ENCODE measurements around the gene MACROH2A1.
A peak's percentile ranks its signal among the peaks of the same experiment; 100 is the strongest.

MACROH2A1 gene

GRCh38 chr5:135428586-135428985 is 29.6 kb upstream of the MACROH2A1 start:
- TF ChIP-seq CTCF (IDR thresholded peaks at IDR 0.05; ENCODE audit: insufficient read depth, low read depth, low read length, missing control alignments): no peak
- H3K4me3 ChIP-seq (ENCODE audit: low read depth, low read length): no peak overlapping the region
- no peak for DNase-seq (ENCODE audit: low read depth)

GRCh38 chr5:135426102-135427082 is 27.4 kb upstream of the MACROH2A1 start:
- TF ChIP-seq CTCF (IDR thresholded peaks at IDR 0.05; ENCODE audit: insufficient read depth, low read depth, low read length, missing control alignments): peak; percentile 74
- peak; percentile 64 for DNase-seq (ENCODE audit: low read depth)

GRCh38 chr5:135425641-135426040 is 26.6 kb upstream of the MACROH2A1 start:
- H3K4me3 ChIP-seq (ENCODE audit: low read depth, low read length): no peak overlapping the region
- no peak for DNase-seq (ENCODE audit: low read depth)
- no peak for TF ChIP-seq CTCF (IDR thresholded peaks at IDR 0.05; ENCODE audit: insufficient read depth, low read depth, low read length, missing control alignments)

More at GRCh38 chr5:135426102-135427082, 27.4 kb upstream of the MACROH2A1 start:
- H3K4me3 ChIP-seq (ENCODE audit: low read depth, low read length): no peak overlapping the region

- DNase-seq (ENCODE audit: low read depth): no peak
- TF ChIP-seq CTCF (IDR thresholded peaks at IDR 0.05; ENCODE audit: insufficient read depth, low read depth, low read length, missing control alignments): no peak
- no peak overlapping the region for H3K4me3 ChIP-seq (ENCODE audit: low read depth, low read length)
Measured at GRCh38 chr5:135423846-135424168, 24.8 kb upstream of the MACROH2A1 start.

GRCh38 chr5:135423146-135423845 is 24.3 kb upstream of the MACROH2A1 start:
- H3K4me3 ChIP-seq (ENCODE audit: low read depth, low read length): no peak overlapping the region
- no peak for TF ChIP-seq CTCF (IDR thresholded peaks at IDR 0.05; ENCODE audit: insufficient read depth, low read depth, low read length, missing control alignments)
- DNase-seq (ENCODE audit: low read depth): no peak

GRCh38 chr5:135422419-135422818 is 23.4 kb upstream of the MACROH2A1 start:
- H3K4me3 ChIP-seq (ENCODE audit: low read depth, low read length): no peak overlapping the region
- no peak for DNase-seq (ENCODE audit: low read depth)
- TF ChIP-seq CTCF (IDR thresholded peaks at IDR 0.05; ENCODE audit: insufficient read depth, low read depth, low read length, missing control alignments): no peak

Data from GM12865 (cell line).